ENCODE results near the gene ARHGAP8. TPM values are rescaled to one million over a fixed set of nuclear protein-coding genes. Genes with fewer than 3 reads are reported as not detected.

ARHGAP8 gene
- total RNA-seq, 1 donor from 2014 or later = 0.49 TPM

GRCh38 chr22:44719586-44720368, 32.6 kb upstream of the ARHGAP8 start:
- ATAC-seq (ENCODE audit: low read depth) (no peak), DNase-seq (no peak)
- H3K27me3 Mint-ChIP-seq = no peaks in the 10 kb centered on the region
- no peak overlapping the region for H3K27ac Mint-ChIP-seq
- H3K9me3 Mint-ChIP-seq = no peaks in the 10 kb centered on the region
- peaks cover 6% of the 10 kb centered on the region for H3K36me3 Mint-ChIP-seq (ENCODE audit: low read depth)
- peaks cover 23% of the 10 kb centered on the region for H3K4me1 Mint-ChIP-seq
- H3K4me3 Mint-ChIP-seq = no peak overlapping the region
- intact Hi-C loops (cut with micrococcal nuclease) = no loop called here
- TF ChIP-seq CTCF (IDR thresholded peaks at IDR 0.05) = no peak
- POLR2A ChIA-PET = interaction anchor here (0.7 kb wide), 1 partner anchor 15 kb away, joined by 3 read pairs; no protein-coding TSS in a partner anchor
- CTCF ChIA-PET = interaction anchor here (1.0 to 1.3 kb wide), 2 partner anchors 10 to 35 kb away, joined by 3 read pairs; no protein-coding TSS in a partner anchor

- ATAC-seq (ENCODE audit: low read depth) = no peak
- CTCF ChIA-PET = no interaction called here
- intact Hi-C loops (cut with micrococcal nuclease) = no loop called here
These were observed 31.2 kb upstream of the ARHGAP8 start for GRCh38 chr22:44721213-44721612.

GRCh38 chr22:44722611-44723010, 29.8 kb upstream of the ARHGAP8 start:
- Mint-ChIP-seq H3K9me3 (no peaks in the 10 kb centered on the region), H3K4me3 (no peak overlapping the region), H3K27me3 (no peaks in the 10 kb centered on the region), H3K36me3 (ENCODE audit: low read depth) (peaks cover 12% of the 10 kb centered on the region), H3K27ac (no peak overlapping the region), H3K4me1 (peaks cover 23% of the 10 kb centered on the region)
- TF ChIP-seq CTCF (IDR thresholded peaks at IDR 0.05) = no peak
- ChIA-PET CTCF (interaction anchor here (0.7 kb wide), 1 partner anchor 17 kb away, joined by 3 read pairs; no protein-coding TSS in a partner anchor), POLR2A (no interaction called here)
- ATAC-seq (ENCODE audit: low read depth) (no peak), DNase-seq (no peak)
- intact Hi-C loops (cut with micrococcal nuclease) = no loop called here

More at GRCh38 chr22:44721213-44721612, 31.2 kb upstream of the ARHGAP8 start:
- DNase-seq = no peak
- POLR2A ChIA-PET = no interaction called here
- Mint-ChIP-seq H3K27me3 (no peaks in the 10 kb centered on the region), H3K4me3 (no peak overlapping the region), H3K36me3 (ENCODE audit: low read depth) (peaks cover 7% of the 10 kb centered on the region), H3K27ac (no peak overlapping the region), H3K9me3 (no peaks in the 10 kb centered on the region), H3K4me1 (peaks cover 23% of the 10 kb centered on the region)
- no peak for TF ChIP-seq CTCF (IDR thresholded peaks at IDR 0.05)

GRCh38 chr22:44723801-44724200, 28.6 kb upstream of the ARHGAP8 start:
- no peak overlapping the region for H3K27ac Mint-ChIP-seq

More at GRCh38 chr22:44723801-44724200, 28.6 kb upstream of the ARHGAP8 start:
- ChIA-PET CTCF (no interaction called here), POLR2A (no interaction called here)
- no peak overlapping the region for H3K4me3 Mint-ChIP-seq
- DNase-seq (no peak), ATAC-seq (ENCODE audit: low read depth) (no peak)
- H3K27me3 Mint-ChIP-seq = no peaks in the 10 kb centered on the region
- peaks cover 14% of the 10 kb centered on the region for H3K36me3 Mint-ChIP-seq (ENCODE audit: low read depth)
- H3K9me3 Mint-ChIP-seq = no peaks in the 10 kb centered on the region
- H3K4me1 Mint-ChIP-seq = peaks cover 15% of the 10 kb centered on the region
- intact Hi-C loops (cut with micrococcal nuclease) = no loop called here
- TF ChIP-seq CTCF (IDR thresholded peaks at IDR 0.05) = no peak
